ENCODE results near the gene IL22RA1.

Gene IL22RA1

GRCh38 chr1:24133819-24134218 lies 9.1 kb downstream of the IL22RA1 start:
- H3K27me3 Mint-ChIP-seq, result peaks cover 11% of the 10 kb centered on the region
- peaks cover 8% of the 10 kb centered on the region for H3K9me3 Mint-ChIP-seq
- H3K36me3 Mint-ChIP-seq, result peaks cover 9% of the 10 kb centered on the region
- no peak overlapping the region for H3K4me3 Mint-ChIP-seq
- no peak overlapping the region for H3K27ac Mint-ChIP-seq
- no peaks in the 10 kb centered on the region for H3K4me1 Mint-ChIP-seq
- no peak for ATAC-seq

GRCh38 chr1:24130385-24130784 lies 12.6 kb downstream of the IL22RA1 start:
- H3K27ac Mint-ChIP-seq, result no peak overlapping the region
- no peak for ATAC-seq
- peaks cover 15% of the 10 kb centered on the region for H3K27me3 Mint-ChIP-seq
- peaks cover 9% of the 10 kb centered on the region for H3K36me3 Mint-ChIP-seq
- no peak overlapping the region for H3K4me3 Mint-ChIP-seq
- peaks cover 8% of the 10 kb centered on the region for H3K9me3 Mint-ChIP-seq
- H3K4me1 Mint-ChIP-seq, result no peaks in the 10 kb centered on the region

DNA sequence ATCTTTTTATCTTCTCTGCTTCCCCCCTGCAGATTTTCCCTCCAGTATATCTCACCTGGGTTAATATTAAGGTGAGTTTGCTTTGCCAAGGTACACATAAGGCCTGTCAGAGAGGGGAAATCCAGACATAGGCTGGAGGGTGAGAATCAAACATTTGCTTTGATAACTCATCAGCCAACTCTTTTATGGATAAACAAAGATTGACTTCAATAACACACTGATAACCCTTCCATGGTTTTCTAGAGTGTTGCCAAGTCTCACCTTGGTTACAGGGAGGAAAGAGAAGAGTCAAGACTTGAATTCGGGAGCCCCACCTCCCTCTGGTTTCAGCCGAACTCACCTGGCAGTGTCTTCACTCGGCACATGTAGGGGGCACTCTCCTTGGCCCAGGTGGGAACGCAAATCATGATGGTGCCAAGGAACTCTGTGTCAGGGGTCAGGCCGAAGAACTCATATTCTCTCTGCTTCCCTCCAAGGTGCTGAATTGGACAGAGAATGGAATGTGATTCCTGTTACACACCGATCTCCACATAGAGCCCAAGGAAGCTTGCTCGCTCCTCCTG lies 15.1 kb downstream of the IL22RA1 start:
- Mint-ChIP-seq H3K9me3 (peaks cover 8% of the 10 kb centered on the region), H3K36me3 (peaks cover 9% of the 10 kb centered on the region), H3K27ac (no peak overlapping the region), H3K27me3 (peaks cover 20% of the 10 kb centered on the region), H3K4me3 (no peak overlapping the region), H3K4me1 (no peaks in the 10 kb centered on the region)
- ATAC-seq, result no peak

DNA sequence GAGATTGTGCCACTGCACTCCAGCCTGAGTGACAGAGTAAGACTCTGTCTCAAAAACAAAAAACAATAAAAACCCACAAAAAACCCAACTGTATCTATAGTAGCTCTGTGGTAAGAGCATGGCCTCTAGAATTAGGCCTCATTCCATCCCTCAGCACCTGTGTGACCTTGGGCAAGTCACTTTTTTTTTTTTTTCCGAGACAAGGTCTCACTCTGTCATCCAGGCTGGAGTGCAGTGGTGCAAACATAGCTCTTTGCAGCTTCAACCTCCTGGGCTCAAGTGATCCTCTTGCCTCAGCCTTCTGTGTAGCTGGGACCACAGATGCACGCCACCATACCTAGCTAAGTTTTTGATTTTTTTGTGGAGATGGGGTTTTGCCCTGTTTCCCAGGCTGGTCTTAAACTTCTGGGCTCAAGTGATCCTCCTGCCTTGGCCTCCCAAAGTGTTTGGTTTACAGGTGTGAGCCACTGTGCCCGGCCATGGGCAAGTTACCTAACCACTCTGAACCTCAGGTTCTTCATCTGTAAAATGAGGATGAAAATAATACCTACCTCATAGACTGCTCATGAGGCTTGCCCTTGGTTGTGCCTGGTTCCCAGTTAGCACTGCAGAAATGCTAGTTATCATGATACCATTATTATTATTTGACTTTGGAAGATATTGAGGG lies 15.7 kb downstream of the IL22RA1 start:
- no peak overlapping the region for H3K27ac Mint-ChIP-seq
- peaks cover 9% of the 10 kb centered on the region for H3K36me3 Mint-ChIP-seq
- no peaks in the 10 kb centered on the region for H3K4me1 Mint-ChIP-seq
- no peak overlapping the region for H3K4me3 Mint-ChIP-seq
- no peak for ATAC-seq
- peaks cover 8% of the 10 kb centered on the region for H3K9me3 Mint-ChIP-seq
- H3K27me3 Mint-ChIP-seq, result peaks cover 24% of the 10 kb centered on the region

DNA sequence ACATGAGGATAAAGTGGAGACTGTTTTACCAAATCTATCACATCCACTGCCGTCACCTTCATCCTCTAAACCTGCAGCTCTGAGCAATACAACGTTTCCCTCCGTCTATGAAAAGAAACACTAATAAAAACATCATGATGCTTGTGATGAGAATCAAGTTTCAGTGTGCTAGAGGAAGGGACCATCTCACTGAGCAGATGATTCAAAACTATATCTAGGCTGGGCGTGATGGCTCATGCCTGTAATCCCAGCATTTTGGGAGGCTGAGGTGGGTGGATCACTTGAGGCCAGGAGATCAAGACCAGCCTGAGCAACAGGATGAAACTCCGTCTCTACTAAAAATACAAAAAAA lies 16.3 kb downstream of the IL22RA1 start:
- H3K4me3 Mint-ChIP-seq, result no peak overlapping the region
- peaks cover 9% of the 10 kb centered on the region for H3K36me3 Mint-ChIP-seq
- no peak for ATAC-seq
- H3K27ac Mint-ChIP-seq, result no peak overlapping the region
- peaks cover 8% of the 10 kb centered on the region for H3K9me3 Mint-ChIP-seq
- peaks cover 24% of the 10 kb centered on the region for H3K27me3 Mint-ChIP-seq
- no peaks in the 10 kb centered on the region for H3K4me1 Mint-ChIP-seq

- Mint-ChIP-seq H3K27ac (no peak overlapping the region), H3K4me1 (no peaks in the 10 kb centered on the region), H3K9me3 (peaks cover 8% of the 10 kb centered on the region), H3K4me3 (no peak overlapping the region), H3K27me3 (peaks cover 25% of the 10 kb centered on the region), H3K36me3 (peaks cover 9% of the 10 kb centered on the region)
- ATAC-seq, result peak; percentile 53
These were observed 16.8 kb downstream of the IL22RA1 start for GRCh38 chr1:24126018-24126671.

GRCh38 chr1:24125456-24125855 lies 17.5 kb downstream of the IL22RA1 start:
- no peak overlapping the region for H3K4me3 Mint-ChIP-seq
- H3K27me3 Mint-ChIP-seq, result peaks cover 32% of the 10 kb centered on the region
- no peak for ATAC-seq
- H3K27ac Mint-ChIP-seq, result no peak overlapping the region
- H3K9me3 Mint-ChIP-seq, result peaks cover 8% of the 10 kb centered on the region
- H3K36me3 Mint-ChIP-seq, result peaks cover 9% of the 10 kb centered on the region
- H3K4me1 Mint-ChIP-seq, result no peaks in the 10 kb centered on the region

DNA sequence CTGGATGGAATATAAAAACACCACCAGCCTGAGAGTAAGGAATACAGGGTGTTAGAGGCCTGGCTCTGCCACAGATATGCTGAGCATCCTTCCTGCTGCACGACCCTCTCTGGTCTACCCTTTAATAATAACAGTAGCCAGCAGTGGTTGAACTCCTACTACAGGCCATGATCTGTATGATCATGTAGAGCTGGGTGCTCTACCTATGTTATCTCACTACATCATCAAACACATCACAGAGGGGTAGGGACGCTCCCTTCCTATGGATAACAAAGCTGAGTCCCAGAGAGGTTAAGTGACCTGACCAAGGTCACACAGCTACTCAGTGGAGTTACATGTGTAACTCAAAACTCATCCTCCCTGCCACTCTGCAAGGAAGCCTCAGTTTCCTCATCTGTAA lies 18.0 kb downstream of the IL22RA1 start:
- Mint-ChIP-seq H3K36me3 (peaks cover 5% of the 10 kb centered on the region), H3K27me3 (peaks cover 37% of the 10 kb centered on the region), H3K4me3 (no peak overlapping the region), H3K4me1 (no peaks in the 10 kb centered on the region), H3K27ac (no peak overlapping the region), H3K9me3 (peaks cover 8% of the 10 kb centered on the region)
- no peak for ATAC-seq

DNA sequence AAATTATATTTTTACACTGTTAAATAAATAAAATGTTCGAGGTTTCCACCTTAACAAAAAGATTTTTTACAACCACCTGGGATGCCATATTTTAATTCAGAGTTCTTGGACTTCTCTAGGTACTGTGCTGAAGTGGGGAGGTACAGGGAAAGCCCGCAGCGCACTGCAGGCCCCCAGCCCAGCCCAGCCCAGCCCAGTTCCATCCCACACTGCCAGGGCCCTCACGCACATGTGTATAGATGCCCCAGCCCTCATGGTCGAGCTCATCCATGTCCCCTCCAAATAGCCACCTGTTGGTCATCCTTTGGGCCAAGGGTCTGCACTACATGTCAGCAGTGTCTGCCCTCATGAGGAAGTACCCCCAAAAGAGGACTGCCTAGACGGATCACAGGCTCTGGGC lies 19.3 kb downstream of the IL22RA1 start:
- Mint-ChIP-seq H3K4me1 (no peaks in the 10 kb centered on the region), H3K36me3 (no peaks in the 10 kb centered on the region), H3K4me3 (no peak overlapping the region), H3K27me3 (peaks cover 33% of the 10 kb centered on the region), H3K9me3 (no peaks in the 10 kb centered on the region), H3K27ac (no peak overlapping the region)
- ATAC-seq, result no peak

DNA sequence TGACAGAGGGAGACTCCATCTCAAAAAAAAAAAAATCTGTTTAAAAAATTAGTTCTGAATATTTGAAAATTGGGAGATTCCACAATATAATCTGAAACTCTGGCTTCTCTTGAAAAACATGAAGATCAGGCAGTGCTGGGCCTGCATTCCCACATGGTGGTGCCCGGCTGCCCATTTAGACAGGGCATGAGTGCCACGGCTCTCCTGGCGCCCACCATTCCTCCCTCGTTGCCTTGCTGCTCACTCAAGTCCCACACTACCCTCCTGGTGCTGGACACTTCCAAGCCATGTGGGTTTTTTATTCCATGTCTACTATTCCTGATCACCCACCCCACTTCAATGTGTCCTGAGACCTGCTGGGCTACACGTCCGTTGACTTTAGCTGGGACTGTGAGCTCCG lies 20.2 kb downstream of the IL22RA1 start:
- no peaks in the 10 kb centered on the region for H3K4me1 Mint-ChIP-seq
- H3K27me3 Mint-ChIP-seq, result peaks cover 40% of the 10 kb centered on the region
- H3K27ac Mint-ChIP-seq, result no peak overlapping the region
- H3K9me3 Mint-ChIP-seq, result no peaks in the 10 kb centered on the region
- H3K36me3 Mint-ChIP-seq, result no peaks in the 10 kb centered on the region
- H3K4me3 Mint-ChIP-seq, result no peak overlapping the region
- no peak for ATAC-seq

- Mint-ChIP-seq H3K9me3 (no peaks in the 10 kb centered on the region), H3K27ac (no peak overlapping the region), H3K4me3 (no peak overlapping the region), H3K4me1 (no peaks in the 10 kb centered on the region), H3K36me3 (no peaks in the 10 kb centered on the region), H3K27me3 (peaks cover 54% of the 10 kb centered on the region)
- no peak for ATAC-seq
These were observed 21.5 kb downstream of the IL22RA1 start for GRCh38 chr1:24121406-24121805.

DNA sequence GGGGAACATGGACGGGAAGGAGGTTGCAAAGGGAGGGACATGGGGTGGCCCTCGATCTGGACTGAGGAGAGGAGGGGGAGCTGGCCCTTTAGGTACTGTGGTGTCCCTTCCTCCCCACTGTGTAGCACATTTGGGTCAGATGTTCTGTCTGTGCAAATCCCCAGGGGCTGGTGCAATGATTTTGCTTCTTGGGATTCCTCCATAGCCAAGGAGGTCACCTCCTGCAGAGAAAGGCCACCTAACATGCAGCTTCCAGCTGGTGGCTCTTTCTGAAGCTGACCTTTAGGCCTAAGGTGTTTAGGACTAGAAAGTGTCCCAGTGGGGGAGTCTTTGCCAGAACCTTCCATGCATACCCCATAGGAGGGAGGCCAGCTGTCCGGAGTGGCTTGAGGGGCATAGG lies 22.0 kb downstream of the IL22RA1 start:
- no peak for ATAC-seq
- Mint-ChIP-seq H3K27ac (no peak overlapping the region), H3K9me3 (no peaks in the 10 kb centered on the region), H3K4me3 (no peak overlapping the region), H3K27me3 (peaks cover 59% of the 10 kb centered on the region), H3K4me1 (no peaks in the 10 kb centered on the region), H3K36me3 (no peaks in the 10 kb centered on the region)

GRCh38 chr1:24119859-24120756 lies 22.8 kb downstream of the IL22RA1 start:
- Mint-ChIP-seq H3K4me1 (no peaks in the 10 kb centered on the region), H3K27me3 (peaks cover 60% of the 10 kb centered on the region), H3K9me3 (no peaks in the 10 kb centered on the region), H3K36me3 (no peaks in the 10 kb centered on the region), H3K27ac (no peak overlapping the region), H3K4me3 (no peak overlapping the region)
- no peak for ATAC-seq

DNA sequence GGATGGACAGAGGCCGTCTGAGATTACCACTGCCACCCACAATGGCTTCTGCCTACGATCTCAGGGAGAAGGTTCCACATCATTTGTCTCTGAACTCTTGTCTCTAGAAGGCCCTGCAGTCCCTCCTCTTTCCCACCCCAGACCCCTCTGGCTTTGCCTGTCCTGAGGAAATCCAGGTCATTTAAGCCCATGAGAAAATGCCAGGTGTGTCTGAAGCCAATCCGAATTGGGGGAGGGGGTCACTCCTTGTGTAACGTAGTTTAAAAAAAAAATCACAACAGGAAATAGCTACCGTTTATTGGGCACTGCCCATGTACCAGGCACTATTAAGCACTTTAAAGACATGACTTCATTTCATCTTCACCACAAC lies 23.5 kb downstream of the IL22RA1 start:
- Mint-ChIP-seq H3K36me3 (no peaks in the 10 kb centered on the region), H3K4me1 (no peaks in the 10 kb centered on the region), H3K27me3 (peaks cover 63% of the 10 kb centered on the region), H3K27ac (no peak overlapping the region), H3K4me3 (no peak overlapping the region), H3K9me3 (no peaks in the 10 kb centered on the region)
- no peak for ATAC-seq

DNA sequence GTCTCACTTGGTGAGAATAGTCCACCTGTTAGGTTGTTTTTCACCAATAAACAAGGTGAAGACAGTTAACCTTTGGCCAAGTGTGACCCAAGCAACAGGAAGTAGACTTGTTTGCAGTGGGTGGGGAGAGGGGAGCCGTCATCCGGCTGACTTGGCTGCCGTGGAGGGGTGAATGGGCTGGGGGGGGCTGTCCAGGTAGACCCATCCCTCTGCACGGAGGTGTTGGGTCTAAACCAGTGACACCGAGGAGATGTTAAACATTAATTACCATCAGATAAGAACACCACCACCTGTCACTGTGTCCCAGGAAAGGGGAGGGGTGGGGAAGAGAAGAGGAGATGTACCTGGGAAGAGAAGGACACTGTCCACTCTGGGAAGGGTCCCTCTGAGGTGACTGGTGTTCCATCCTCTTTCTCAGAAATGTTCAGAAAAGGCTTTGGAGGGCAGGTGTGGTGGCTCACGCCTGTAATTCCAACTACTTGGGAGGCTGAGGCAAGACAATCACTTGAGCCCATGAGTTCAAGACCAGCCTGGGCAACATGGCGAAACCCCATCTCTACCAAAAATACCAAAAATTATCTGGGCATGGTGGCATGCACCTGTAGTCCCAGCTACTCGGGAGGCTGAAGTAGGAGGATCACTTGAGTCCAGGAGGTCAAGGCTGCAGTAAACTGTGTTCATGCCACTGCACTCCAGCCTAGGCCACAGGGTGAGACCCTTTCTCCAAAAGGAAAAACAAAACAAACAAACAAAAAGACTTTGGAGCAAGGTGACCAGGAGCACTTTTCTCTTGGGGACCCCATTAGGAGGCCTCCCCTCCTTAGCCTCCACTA lies 24.3 kb downstream of the IL22RA1 start:
- no peaks in the 10 kb centered on the region for H3K9me3 Mint-ChIP-seq
- no peak overlapping the region for H3K27ac Mint-ChIP-seq
- no peak overlapping the region for H3K4me3 Mint-ChIP-seq
- no peaks in the 10 kb centered on the region for H3K4me1 Mint-ChIP-seq
- no peak for ATAC-seq
- peaks cover 71% of the 10 kb centered on the region for H3K27me3 Mint-ChIP-seq
- no peaks in the 10 kb centered on the region for H3K36me3 Mint-ChIP-seq

Measured in stimulated activated memory B cell treated with anti-CD40 and anti-IgM and Interleukin-4, amounts not matched to agents 10 μg/mL and 1 μg/mL and 100 μg/mL, for 72 hours (primary cell).